ENCODE results near the gene UAP1L1.

DNA sequence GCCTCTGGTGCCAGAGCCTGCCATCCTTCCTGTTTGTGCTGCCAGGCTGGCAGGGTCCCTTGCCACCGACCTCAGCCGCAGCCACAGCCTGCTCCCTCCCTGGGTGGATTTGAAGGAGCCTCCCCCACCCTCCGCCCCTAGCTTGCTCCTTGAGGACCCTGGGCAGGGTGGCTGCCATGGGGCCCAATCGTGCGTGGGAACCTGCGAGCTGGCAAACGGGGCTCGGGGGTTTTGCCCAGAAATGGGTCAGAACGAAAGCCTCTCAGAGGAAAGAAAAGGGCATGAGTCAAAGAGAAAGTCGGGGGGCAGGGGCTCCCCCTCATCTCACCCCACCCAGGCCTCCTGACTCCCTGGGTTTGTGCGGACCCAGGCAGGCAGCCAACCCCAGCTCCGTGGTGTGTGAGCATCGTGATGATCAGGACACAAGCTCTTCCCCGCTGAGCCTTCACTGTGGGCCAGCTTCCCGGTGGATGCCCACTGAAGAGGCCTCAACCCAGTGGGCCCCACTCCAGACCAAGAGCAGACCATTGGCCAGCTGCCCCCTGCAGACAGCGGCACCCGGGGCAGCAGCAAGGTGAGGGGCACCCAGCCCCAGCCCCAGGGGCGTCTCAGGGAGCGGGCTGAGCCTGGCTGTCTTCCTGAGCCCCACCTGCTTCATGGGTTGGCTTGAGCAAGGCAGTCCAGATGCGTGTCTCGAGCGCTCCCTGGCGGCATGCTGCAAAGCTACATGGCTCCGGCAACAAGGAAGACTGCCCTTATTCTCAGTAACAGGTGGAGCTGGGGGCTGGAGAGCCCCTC lies 42.4 kb upstream of the UAP1L1 start:
- TF ChIP-seq, protein P1, sequence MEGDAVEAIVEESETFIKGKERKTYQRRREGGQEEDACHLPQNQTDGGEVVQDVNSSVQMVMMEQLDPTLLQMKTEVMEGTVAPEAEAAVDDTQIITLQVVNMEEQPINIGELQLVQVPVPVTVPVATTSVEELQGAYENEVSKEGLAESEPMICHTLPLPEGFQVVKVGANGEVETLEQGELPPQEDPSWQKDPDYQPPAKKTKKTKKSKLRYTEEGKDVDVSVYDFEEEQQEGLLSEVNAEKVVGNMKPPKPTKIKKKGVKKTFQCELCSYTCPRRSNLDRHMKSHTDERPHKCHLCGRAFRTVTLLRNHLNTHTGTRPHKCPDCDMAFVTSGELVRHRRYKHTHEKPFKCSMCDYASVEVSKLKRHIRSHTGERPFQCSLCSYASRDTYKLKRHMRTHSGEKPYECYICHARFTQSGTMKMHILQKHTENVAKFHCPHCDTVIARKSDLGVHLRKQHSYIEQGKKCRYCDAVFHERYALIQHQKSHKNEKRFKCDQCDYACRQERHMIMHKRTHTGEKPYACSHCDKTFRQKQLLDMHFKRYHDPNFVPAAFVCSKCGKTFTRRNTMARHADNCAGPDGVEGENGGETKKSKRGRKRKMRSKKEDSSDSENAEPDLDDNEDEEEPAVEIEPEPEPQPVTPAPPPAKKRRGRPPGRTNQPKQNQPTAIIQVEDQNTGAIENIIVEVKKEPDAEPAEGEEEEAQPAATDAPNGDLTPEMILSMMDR (conservative IDR thresholded peaks at IDR 0.05; ENCODE audit: low read depth, low read length): peak; percentile 88
- TF ChIP-seq POLR2A (IDR thresholded peaks at IDR 0.05; ENCODE audit: low read depth, low read length): no peak
- TF ChIP-seq MAFK (IDR thresholded peaks at IDR 0.05; ENCODE audit: low read depth, low read length): no peak
- TF ChIP-seq CHD1 (IDR thresholded peaks at IDR 0.05; ENCODE audit: low read depth, low read length): no peak
- no peak for TF ChIP-seq RFX5 (IDR thresholded peaks at IDR 0.05; ENCODE audit: low read depth, low read length)
- TF ChIP-seq, protein P2, sequence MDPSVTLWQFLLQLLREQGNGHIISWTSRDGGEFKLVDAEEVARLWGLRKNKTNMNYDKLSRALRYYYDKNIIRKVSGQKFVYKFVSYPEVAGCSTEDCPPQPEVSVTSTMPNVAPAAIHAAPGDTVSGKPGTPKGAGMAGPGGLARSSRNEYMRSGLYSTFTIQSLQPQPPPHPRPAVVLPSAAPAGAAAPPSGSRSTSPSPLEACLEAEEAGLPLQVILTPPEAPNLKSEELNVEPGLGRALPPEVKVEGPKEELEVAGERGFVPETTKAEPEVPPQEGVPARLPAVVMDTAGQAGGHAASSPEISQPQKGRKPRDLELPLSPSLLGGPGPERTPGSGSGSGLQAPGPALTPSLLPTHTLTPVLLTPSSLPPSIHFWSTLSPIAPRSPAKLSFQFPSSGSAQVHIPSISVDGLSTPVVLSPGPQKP (IDR thresholded peaks at IDR 0.05; ENCODE audit: borderline replicate concordance, low read depth, low read length): no peak
